Stimulated activated CD8-positive, alpha-beta memory T cell treated with anti-CD3 and anti-CD28 coated beads, Interleukin-12 subunit alpha, Interleukin-12 subunit beta, amount 100 ng/mL, for 24 hours (primary cell): ENCODE data around the gene LYSMD1.
A peak's percentile ranks its signal among the peaks of the same experiment; 100 is the strongest.
"Not testable (repeated sequence)": the region's sequence is repeated elsewhere in the genome, so short reads cannot be mapped to it uniquely, and the experiment has no call there.

Experiments
- DNase-seq: peaks from one replicate; pipeline ENCODE4 v3.0.0-alpha.2; 2020; ENCODE audit errors: extremely low read depth

Gene LYSMD1

GRCh38 chr1:151165738-151166504, at the start of gene LYSMD1, which contains the start of gene SCNM1:
Gene LYSMD1 (minus strand): TSS chr1:151165902. CDS start chr1:151165258, 644 bp downstream.
Gene SCNM1 (plus strand): TSS chr1:151166144. CDS start chr1:151166153, 9 bp downstream.
- DNase-seq, result peak; percentile 89

- DNase-seq, result no peak
Observed at GRCh38 chr1:151213560-151213959, 47.9 kb upstream of the LYSMD1 start.

GRCh38 chr1:151211972-151212705, 46.4 kb upstream of the LYSMD1 start:
- no peak for DNase-seq

- no peak for DNase-seq
Observed at GRCh38 chr1:151210830-151211229, 45.1 kb upstream of the LYSMD1 start.

GRCh38 chr1:151205381-151205965, 39.8 kb upstream of the LYSMD1 start:
- not testable (repeated sequence) for DNase-seq

- DNase-seq, result no peak
Observed at GRCh38 chr1:151199873-151200581, 34.3 kb upstream of the LYSMD1 start.

GRCh38 chr1:151198254-151199127, 32.8 kb upstream of the LYSMD1 start, which contains the start of gene PIP5K1A:
Gene PIP5K1A (plus strand): TSS chr1:151198552. CDS start chr1:151198997, 445 bp downstream.
- DNase-seq, result peak; percentile 98

- no peak for DNase-seq
Observed at GRCh38 chr1:151197863-151198253, 32.2 kb upstream of the LYSMD1 start.

- DNase-seq, result no peak
Observed at GRCh38 chr1:151196292-151196800, 30.6 kb upstream of the LYSMD1 start.

GRCh38 chr1:151194894-151195594, 29.3 kb upstream of the LYSMD1 start:
- not testable (repeated sequence) for DNase-seq

- DNase-seq, result no peak
Observed at GRCh38 chr1:151193856-151194255, 28.2 kb upstream of the LYSMD1 start.

- no peak for DNase-seq
Observed at GRCh38 chr1:151193304-151193703, 27.6 kb upstream of the LYSMD1 start.

GRCh38 chr1:151192047-151192446, 26.3 kb upstream of the LYSMD1 start:
- no peak for DNase-seq

GRCh38 chr1:151189637-151190445, 24.1 kb upstream of the LYSMD1 start, which contains the start of gene VPS72:
Gene VPS72 (minus strand): TSS chr1:151190197. CDS start chr1:151190121, 76 bp downstream.
- DNase-seq, result peak; percentile 60

- not testable (repeated sequence) for DNase-seq
Observed at GRCh38 chr1:151188667-151189066, 23.0 kb upstream of the LYSMD1 start.

GRCh38 chr1:151187205-151187604, 21.5 kb upstream of the LYSMD1 start:
- no peak for DNase-seq

GRCh38 chr1:151184211-151184610, 18.5 kb upstream of the LYSMD1 start:
- DNase-seq, result no peak

- no peak for DNase-seq
Observed at GRCh38 chr1:151176514-151177045, 10.9 kb upstream of the LYSMD1 start.

- no peak for DNase-seq
Observed at GRCh38 chr1:151175863-151176262, 10.2 kb upstream of the LYSMD1 start, which contains the start of gene TMOD4. Gene TMOD4 (minus strand): TSS chr1:151175981. CDS start chr1:151174875, 1,106 bp downstream.
